ENCODE data around the gene EMP3.

- TF ChIP-seq CTCF (IDR thresholded peaks at IDR 0.05) (no peak), POLR2A (IDR thresholded peaks at IDR 0.05) (no peak)
These were observed 20.8 kb downstream of the EMP3 start for GRCh38 chr19:48346191-48346590.

All from adrenal gland (tissue), 5 donors.